Inflammatory macrophage (primary cell): ENCODE data around the gene GRIK2.
"Not testable (repeated sequence)": the region's sequence is repeated elsewhere in the genome, so short reads cannot be mapped to it uniquely, and the experiment has no call there.

Source experiments
- DNase-seq, 2 donors: peaks; one replicate each; pipeline ENCODE4 v3.0.0-alpha.2; 2020 to 2022
- total RNA-seq, 18 experiments: gene quantifications; one replicate each; lab custom pipeline; 2026; ENCODE audit warnings: mixed read lengths in 6 of 18, inconsistent platforms in 2 of 18; lab: John Stamatoyannopoulos, UW

Gene GRIK2
- total RNA-seq, result 0 to 0.74 (median 0.21) reads per million in 18 experiments

GRCh38 chr6:101393251-101393828 is at the start of gene GRIK2:
TSS of gene GRIK2 (plus strand) at chr6:101393708.
- no peak for DNase-seq

GRCh38 chr6:101344885-101345284 is 48.6 kb upstream of the GRIK2 start:
- no peak for DNase-seq

DNA sequence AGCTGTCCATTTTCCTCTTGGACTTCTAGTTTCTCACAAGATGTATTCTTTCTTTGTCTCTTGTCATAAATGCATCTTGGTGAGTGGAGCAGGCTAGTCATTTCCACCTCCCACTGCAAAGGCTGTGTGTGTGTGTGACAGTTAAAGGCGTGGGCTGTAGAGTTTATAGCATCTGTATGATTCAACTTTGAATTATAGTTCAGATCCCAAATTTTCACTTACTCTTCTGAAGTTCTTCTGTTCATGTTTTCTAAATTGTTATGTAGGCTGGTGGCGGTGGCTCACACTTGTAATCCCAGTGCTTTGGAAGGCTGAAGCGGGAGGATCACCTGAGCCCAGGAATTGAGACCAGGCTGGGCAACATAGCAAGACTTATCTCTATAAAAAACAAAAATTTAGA is 44.7 kb upstream of the GRIK2 start:
- no peak for DNase-seq

DNA sequence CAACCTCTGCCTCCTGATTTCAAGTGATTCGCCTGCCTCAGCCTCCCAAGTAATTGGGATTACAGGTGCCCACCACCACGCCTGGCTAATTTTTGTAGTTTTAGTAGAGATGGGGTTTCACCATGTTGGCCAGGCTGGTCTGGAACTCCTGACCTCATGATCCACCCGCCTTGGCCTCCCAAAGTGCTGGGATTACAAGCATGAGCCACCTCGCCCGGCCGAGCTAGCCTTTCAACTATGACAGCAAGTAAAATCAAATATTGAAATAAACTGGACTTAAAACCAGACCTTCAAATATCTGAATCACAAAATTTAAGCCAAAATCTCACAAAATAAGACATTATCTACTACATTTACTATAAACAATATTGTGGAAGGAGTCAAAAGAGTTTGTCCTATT is 42.9 kb upstream of the GRIK2 start:
- not testable (repeated sequence) for DNase-seq

- DNase-seq, result no peak
These were observed 42.3 kb upstream of the GRIK2 start for GRCh38 chr6:101351173-101351572.

GRCh38 chr6:101352316-101352715 is 41.2 kb upstream of the GRIK2 start:
- no peak for DNase-seq

GRCh38 chr6:101365181-101365580 is 28.3 kb upstream of the GRIK2 start:
- no peak for DNase-seq

GRCh38 chr6:101379926-101380325 is 13.6 kb upstream of the GRIK2 start:
- no peak for DNase-seq

DNA sequence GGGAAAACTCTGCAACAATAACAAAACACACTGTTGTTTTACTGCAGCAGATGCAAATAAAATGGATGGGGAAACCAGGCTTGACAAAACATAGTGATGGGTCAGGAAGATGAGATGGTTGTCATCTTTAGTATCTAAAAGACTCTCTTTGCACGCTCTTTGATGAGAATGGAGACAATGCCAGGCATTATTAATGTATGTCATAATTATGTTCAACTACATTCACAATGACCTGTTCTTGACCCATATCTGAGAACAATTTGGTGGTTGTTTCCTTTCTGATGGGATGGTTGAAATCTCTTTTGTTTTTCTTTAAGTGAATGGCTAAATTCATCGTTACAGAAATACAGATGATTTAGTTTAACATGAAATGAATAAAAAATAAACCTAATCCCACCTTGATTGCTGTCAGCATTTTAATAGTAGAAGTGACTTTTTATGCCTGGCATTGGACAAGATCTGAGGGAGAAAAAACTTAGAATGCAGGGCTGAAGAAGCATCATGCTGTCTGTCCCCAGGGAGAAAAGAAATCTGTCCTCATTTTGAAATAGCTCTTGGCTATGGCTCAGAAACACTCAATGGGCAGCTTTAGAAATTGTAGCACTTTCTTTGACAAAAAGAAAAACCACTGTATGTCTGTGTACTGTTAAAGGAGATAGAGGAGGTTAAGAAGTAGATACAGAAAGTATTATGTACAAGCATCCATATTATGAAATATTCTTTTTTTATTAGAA is 12.4 kb upstream of the GRIK2 start:
- DNase-seq, result no peak

DNA sequence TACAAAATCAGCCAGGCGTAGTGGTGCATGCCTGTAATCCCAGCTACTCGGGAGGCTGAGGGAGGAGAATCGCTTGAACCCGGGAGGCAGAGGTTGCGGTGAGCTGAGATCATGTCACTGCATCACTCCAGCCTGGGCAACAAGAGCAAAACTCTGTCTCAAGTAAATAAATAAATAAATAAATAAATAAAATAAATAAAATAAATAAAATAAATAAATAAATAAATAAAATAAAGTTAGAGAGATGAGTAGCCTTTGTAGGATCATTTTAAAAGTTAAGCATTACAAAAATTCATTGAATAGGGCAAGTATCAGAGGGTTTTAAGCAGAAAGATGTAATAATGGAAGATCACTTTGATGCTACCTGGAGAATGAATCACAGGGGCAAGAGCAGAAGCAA is 9.8 kb upstream of the GRIK2 start:
- DNase-seq, result not testable (repeated sequence)

DNA sequence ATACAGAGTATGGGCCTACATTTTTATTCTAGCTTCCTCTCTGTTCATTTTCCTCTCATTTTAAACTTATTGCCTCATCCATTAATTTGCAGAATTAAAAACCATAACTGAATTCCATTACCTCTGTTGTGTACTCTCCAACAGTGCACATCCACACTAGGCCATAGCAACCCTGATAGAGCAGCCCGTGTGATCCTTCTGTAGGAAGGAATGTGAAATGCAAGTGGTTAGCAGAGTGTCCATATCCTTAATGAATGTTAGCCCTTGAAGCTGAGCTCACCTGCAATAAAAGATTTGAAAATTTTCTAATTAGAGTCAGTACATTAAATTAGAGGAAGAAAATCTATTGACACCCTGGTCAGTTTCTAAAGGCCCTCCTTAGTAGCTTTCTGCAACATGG is 6.5 kb upstream of the GRIK2 start:
- no peak for DNase-seq

GRCh38 chr6:101391772-101392585 is 1.5 kb upstream of the GRIK2 start:
- no peak for DNase-seq

- DNase-seq, result no peak
These were observed 800 bp upstream of the GRIK2 start for GRCh38 chr6:101392586-101393230.

GRCh38 chr6:101393829-101394251 is 332 bp downstream of the GRIK2 start:
- DNase-seq, result no peak

DNA sequence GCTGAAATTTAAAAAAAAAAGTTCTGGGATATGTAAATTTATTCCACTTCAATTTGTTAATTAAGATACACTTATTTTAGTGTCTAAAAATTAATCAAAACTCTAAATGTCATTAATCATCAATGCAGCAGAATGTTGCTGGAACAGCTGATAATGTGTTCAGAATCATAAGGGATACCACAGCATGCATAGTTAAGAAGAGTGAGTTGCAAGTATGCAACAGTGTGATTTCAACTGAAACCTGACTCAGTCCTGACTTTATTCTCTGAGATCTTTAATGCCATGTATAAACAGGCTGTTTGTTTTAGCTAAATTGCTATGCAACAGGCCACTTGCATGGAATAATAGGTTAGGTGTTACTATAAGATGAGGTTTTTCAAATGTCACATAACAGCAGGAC is 1.4 kb downstream of the GRIK2 start:
- no peak for DNase-seq

DNA sequence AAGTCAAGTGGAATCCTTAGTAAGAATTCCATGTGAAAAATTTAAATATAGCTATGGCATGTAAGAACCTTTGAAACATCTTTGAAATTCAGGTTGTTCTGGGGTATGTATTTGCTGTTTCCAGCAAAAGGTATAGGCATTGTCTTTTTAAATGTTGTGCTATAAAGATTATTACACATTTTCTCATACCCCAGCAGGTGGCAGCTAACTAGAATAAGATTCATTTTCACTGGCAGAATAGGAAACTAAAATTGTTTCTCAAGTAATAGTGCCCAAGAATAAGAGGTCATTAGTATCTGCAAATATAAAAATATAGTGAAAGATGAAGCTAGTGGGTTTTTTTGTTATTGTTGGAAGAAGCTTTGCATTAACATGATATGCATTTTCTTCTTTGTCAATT is 1.8 kb downstream of the GRIK2 start:
- DNase-seq, result no peak

GRCh38 chr6:101396548-101397173 is 3.2 kb downstream of the GRIK2 start:
- DNase-seq, result peak; percentile 17 to 42

GRCh38 chr6:101397199-101397598 is 3.7 kb downstream of the GRIK2 start:
- DNase-seq, result no peak

GRCh38 chr6:101398716-101399615 is 5.5 kb downstream of the GRIK2 start:
- no peak for DNase-seq

- DNase-seq, result no peak
These were observed 6.2 kb downstream of the GRIK2 start for GRCh38 chr6:101399616-101400162.
